ENCODE measurements around the gene PPP1R3G.
"Not testable (repeated sequence)": the region's sequence is repeated elsewhere in the genome, so short reads cannot be mapped to it uniquely, and the experiment has no call there.

The PPP1R3G gene

DNA sequence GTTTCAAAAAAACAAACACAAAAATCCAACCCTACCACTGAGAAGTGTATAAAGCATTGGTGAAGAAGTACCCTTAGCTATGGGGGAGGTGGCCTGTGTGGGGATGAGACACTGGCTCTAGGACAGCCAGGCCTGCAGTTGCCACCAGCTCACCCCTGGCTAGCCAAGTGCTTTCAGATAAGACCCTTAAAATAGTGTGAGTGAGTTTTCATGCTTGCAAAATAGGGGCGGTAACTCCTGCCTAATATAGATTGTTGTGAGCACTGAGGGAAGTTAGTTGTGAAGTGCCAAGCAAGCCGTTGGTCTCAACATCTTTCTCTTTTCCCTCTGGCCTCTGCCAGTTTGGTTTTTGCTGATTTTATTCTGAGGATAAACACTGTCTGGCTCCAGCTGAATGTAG lies 11.3 kb downstream of the PPP1R3G start:
- no peak for DNase-seq

DNA sequence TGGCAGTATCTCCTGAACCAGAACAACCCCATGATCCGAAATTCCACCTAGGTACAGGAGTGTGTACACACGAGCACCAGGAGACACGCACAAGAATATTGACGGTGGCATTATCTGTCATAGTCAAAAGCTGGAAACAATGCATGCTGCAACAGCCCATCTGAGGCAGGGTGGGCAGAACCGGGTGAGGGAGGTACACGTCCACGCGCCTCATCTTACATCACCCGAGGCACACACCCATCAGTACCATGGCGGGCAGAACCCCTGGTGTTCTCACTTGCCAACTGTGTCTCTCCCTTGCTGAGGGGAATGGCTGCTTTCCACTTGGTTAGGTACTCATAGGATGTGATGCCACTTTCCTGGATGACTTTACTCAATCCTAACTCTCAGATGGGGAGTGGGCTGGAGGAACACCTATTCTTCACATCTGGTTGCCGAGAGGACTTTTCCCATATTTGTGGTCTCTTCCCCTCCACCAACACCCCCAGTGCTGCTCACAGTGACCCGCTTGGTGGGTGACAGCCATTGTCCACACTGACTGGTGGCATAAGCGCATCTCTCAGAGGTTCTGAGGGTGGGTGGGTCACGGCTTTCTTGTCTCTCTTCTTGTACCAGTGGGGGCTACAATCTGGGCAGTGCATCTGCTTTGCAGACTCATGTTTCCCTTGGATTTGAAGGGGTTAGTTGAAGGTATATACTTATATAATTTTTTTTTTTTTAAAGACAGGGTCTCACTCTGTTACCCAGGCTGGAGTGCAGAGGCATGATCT lies 13.5 kb downstream of the PPP1R3G start:
- DNase-seq: no peak

DNA sequence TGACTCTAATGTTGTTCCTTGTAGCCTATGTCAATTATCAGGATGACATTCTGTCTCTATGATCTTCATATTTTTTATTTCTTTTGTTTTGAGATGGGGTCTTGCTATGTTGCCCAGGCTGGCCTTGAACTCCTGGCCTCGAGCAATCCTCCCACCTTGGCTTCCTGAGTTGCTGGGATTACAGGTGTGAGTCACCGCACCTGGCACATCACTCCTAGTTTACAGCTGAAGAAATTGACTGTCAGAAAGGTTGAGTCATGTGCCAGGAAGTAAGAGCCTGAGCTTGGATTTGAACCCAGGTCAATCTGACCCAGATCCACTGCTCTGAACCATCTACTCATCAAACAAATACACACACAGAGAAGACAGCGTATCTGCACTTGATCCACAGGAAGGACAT lies 14.4 kb downstream of the PPP1R3G start:
- no peak for DNase-seq

DNA sequence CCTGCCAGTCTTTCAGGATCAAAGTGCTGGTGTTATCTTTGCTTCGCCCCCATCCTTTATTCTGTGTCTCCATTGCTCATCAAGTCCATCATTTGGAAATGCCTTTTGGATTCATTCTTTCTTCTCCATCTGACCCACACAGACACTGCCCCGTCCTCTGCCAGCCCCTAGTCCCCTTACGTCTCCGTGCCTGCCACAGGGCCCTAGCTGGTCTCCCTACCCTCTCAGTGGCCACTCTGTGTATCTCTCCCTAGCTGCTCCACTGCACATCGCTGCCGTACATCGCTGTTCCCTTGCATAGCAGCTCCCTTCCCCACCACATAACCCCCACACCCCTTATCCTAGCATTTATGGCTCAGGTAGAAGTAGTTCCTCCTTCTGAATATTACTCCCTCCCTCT lies 15.7 kb downstream of the PPP1R3G start:
- no peak for DNase-seq

DNA sequence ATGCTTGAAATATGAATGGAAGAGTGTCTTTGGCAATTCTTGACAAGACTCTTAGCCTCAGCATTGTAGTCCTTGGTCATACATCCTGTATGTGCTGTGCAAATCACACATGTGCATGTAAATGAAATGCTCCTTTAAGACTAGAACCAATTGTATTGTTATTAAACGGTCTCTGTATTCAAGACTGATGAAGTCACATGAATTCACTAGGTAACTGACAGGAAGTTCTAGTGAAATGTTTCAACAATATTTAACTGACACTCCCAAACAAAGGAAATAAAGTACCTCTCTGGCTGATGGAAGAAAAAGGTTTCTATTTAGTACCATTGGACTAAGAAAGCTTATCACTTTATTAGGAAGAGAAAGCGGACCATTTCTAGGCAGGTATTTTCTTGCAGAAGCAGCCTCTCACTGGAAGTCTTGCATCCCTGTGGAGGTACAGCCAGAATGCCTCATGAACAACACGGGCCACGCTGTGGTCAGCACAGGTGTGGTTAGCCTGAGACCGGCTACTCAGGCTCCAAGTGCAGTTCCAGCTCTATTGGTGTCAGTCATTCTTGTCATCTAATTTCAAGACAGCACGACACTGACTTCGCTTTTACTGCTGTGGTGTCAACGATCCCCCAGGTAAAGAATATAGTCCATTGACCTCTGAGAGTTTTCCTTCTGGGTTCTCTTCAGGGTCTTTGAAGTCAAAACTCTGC lies 17.3 kb downstream of the PPP1R3G start:
- no peak for DNase-seq

DNA sequence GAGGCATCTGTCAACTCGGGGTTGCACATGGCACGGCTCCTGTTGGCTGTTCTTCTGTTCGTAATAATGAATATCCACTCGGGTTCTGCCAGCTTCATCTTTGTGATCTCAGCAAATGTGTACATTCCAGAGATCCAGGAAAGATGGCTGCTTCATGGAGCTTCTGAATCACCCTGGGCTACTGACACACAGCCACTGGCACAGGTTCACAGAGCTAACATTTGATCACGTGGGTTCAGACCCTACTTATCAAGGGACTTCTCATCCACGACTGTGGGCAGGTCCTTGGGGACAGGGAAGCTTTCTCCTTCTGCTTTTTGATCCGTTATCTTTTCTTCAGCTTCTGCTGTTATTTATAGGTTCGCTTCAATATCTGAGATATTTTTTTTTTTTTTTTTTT lies 18.1 kb downstream of the PPP1R3G start:
- DNase-seq: no peak

DNA sequence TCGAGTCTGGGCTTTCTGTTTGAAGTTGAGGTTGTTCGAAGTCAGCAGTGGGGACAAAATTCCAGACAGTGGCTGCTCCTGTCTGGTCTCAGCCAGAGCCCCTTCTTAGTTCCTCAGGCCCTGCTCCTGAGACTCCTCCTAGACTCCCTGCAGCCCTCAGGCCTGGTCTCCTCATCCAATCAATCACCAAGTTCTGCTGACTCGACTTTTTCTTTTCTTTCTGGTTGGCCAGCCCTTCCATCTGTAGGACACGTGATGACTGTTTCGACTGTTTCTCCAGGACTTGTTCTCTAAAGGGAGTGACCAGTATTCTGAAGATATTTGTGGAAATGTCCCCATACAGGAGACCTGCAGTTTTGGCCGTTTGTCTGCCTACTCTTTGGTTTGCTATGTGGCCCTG lies 19.5 kb downstream of the PPP1R3G start:
- DNase-seq: no peak

DNA sequence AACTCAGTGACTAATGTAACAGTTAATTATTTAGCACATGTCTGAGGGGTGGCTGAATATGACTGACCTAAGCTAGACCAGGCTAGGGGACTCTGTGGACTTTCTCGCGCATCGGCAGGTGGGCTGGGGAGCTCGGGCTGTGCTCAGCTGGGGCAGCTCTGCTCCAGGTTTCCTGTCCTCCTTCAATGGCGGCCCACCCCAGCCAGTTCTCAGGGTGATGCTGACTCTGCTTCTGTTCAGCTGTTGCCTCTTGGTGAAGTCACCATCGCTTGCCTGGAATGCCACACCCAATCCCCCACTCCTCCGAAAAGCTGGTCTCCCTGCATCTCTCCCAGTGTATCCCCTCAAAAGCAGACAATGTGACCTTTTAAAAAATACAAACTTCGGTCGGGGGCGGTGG lies 20.0 kb downstream of the PPP1R3G start:
- no peak for DNase-seq

DNA sequence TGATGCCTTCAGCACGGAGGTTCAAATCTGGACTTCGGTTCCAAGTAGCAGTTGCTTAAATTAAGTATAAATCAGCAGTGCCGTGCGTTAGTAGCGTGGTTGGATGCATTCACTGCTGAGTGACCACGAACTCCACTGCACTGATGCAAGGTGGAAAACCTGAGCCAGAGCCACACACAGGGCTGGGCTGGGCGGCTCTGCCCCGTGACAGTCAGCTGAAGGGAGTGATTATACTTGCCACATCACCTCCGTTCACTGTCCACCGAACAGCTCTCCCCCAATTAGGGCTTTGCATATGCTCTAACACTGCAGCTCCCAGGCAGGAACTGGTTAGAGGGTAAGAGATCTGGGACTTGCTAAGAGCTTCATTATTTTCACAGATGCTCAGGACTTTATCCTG lies 22.2 kb downstream of the PPP1R3G start:
- no peak for DNase-seq

DNA sequence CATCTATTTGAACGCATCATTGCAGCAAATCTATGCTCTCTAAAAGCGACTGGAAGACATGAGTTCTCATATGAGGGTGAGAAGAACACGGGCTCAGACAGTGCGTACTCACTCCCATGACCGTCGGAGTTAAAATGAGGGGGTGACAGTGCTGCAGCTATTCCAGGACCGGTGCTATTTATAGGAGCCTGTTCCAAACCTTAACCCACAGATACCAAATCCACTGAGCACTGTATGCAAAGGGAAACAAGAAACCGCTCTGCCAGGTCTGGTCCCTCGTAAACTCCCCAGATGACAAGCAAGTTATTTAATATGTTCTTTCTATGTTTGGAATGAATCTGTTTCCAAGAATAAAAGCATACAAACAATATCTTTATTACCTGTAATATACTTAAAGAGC lies 22.9 kb downstream of the PPP1R3G start:
- DNase-seq: no peak

DNA sequence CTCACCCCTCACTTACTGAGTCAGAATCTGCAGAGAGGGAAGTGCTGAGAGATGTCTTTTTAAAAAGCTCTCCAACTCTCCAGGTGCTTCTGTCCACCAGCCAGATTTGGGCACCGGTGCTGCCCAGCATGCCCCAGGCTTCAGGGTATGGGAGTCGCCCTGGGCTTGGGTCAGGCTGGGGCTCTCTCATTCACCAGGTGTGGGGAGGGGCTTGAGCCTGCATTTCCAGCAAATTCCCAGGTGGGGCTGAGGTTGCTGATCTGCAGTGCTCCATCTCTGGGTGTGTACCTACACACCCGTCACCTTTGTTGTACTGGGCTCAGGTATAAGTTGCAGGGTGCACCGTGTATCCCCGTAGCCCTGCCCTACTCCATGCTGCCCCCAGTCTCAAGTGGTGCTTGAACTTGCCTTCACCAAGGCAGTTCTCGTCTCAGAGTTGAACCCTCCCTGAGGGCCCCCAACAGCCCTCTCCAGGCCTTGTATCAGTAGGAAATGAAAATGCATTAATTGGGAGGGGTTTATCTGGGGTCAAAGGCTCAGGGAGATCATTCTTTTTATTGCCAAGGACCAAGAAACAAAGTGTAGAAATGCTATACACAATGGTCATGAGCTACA lies 23.5 kb downstream of the PPP1R3G start:
- DNase-seq: no peak

DNA sequence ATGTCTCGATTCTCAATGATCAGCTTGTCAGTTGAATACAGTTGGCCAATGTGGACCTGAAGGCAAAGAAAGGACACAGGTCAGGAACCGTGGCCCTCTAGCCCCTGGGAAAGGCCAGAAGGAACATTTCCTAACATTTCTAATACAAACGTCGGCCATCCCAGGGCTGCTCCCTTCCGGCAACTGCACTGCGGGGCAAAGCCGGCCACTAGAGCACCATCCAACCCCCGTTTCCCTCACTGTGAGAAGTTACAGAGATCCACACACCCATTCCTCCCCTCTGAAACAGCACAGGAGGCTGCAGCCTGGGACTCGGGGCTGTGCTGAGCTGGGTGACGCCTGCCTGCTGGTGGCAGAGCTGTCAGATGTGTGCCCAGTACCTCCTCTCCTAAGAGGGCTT lies 24.3 kb downstream of the PPP1R3G start:
- DNase-seq: no peak

DNA sequence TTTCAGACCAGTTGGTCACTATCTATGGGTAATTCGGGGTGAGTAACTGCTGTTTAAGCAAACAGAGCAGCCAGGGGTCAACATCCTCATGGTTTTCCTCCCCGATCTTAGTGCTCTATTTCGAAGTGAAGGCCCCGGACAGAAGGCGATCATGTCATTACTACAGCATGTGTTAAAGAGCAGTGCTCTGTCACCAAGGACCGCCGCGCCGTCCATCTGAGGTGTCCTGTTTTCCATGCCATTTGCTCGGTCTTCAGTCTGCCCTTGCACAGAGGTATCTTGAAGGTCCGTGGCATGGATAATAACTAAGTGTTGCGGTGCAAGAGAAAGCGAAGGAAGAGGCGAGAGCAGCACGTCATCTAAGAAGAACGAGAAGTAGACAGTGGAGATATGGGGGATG lies 25.1 kb downstream of the PPP1R3G start:
- no peak for DNase-seq

DNA sequence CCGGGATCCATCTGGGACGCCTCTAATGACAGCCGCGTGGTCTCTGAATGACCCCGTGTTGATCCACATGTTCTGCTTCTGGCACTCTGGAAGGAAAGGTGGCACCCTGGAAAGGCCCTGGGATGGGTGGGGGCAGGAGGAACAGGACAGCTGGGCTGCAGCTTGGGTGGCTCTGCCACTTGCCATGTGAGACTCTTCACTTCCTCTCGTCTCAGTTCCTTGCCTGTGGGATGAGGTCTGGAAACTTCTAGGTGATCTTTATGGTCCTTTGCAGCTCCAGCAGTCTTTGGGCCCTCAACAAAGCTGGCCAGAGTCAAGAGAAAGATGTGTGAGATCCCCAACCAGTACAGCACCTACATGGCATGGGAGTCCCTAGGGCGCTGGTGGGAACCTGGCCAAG lies 26.5 kb downstream of the PPP1R3G start:
- DNase-seq: no peak

DNA sequence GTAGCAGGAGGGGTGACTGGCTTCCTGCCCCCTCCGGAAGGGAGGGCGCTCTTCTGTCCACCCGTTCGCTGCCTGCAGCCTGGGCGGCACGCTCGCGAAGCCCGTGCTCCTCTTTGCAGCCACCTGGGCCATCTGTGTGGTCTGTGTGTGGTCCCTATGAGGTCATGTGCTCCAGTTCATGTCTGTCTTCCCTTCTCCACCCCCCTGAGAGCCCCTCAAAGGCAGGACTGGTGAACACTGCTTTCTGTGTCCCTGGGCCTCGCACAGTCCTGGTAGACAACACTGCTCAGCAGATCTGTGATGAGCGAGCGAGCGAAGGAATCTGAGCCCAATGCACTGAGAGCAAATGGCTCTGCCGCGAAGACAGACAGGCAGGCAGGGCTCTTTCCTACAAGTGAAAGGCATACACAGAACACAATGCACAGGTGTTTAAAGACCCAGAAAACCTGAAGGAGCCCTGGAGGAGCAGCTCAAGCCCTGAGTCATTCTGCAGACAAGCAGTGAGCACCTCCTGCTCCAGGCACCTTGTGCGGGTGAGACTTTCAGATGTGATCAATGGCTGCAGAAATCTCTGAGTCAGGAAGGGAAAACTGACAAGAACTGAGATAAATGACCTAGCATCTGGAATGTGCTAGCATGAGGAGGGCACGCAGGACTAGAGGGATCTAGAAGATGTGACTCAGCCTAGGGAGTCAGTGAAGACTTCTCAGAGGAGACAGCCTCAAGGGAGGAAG lies 27.1 kb downstream of the PPP1R3G start:
- DNase-seq: no peak

DNA sequence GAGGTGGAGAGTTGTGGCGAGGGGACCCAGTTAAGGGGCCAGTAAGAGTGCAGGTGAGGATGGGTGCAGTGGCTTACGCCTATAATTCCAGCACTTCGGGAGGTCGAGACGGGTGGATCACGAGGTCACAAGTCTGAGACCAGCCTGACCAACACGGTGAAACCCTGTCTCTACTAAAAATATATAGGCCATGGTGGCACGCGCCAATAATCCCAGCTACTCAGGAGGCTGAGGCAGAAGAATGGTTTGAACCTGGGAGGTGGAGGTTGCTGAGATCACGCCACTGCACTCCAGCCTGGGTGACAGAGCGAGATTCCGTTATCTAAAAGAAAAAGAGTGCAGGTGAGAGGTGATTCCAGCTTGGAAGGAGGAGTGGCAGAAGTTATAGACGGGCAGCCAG lies 28.0 kb downstream of the PPP1R3G start:
- DNase-seq: no peak

DNA sequence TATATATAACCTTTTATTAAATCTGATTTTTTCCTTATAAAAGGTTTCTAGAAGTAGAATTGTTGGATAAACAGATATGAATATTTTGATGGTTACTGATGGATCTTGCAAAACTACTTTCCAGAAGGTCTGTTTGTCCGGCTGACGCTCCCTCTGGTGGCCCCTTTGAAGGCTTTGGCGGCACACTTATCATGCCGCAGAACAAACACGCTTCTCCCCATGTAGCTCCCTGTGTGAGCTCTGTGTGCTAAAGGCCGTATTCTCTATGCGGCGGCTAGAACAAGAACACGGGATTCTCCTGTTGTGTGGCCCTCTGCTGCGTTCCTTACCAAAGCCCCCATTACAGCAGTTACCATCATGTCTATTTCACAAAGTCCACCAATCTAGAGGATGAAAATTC lies 30.0 kb downstream of the PPP1R3G start:
- peak in 1 of 3 experiments; percentile 2 for DNase-seq

DNA sequence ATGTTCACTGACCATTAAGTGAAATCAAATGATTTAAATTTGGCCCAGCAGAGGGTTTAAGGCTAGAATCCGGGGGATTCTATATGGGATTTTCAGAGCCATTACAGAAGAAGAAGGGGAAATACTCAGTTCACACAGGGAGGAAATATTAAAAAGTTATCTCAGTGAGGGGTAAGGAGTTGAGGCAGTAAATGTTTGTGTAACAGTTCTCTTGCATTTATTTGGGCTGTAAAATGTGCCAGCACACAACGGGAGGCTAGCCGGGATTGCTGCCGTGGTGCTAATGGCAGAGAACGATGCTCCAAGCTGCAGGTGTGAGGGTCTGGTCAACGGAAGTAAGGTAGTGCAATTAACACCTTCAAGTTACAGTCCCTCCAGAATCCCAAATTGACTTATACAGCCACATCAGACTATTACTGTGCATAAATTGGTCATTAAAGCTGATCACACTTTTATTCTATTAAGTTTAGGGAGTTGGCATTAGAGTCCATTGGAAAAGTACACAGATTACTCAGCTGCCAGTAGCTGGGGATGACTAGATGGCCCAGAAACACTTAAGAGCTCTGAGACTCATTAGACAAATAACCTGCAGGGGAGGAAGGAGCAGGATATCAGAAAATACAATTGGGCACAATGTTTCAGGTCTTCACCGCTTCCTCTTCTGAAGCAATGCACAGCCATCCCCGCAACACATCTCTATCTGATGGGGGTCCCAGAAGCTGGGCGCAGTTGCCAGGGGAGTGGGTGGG lies 31.3 kb downstream of the PPP1R3G start:
- DNase-seq: peak in 1 of 3 experiments; percentile 33

DNA sequence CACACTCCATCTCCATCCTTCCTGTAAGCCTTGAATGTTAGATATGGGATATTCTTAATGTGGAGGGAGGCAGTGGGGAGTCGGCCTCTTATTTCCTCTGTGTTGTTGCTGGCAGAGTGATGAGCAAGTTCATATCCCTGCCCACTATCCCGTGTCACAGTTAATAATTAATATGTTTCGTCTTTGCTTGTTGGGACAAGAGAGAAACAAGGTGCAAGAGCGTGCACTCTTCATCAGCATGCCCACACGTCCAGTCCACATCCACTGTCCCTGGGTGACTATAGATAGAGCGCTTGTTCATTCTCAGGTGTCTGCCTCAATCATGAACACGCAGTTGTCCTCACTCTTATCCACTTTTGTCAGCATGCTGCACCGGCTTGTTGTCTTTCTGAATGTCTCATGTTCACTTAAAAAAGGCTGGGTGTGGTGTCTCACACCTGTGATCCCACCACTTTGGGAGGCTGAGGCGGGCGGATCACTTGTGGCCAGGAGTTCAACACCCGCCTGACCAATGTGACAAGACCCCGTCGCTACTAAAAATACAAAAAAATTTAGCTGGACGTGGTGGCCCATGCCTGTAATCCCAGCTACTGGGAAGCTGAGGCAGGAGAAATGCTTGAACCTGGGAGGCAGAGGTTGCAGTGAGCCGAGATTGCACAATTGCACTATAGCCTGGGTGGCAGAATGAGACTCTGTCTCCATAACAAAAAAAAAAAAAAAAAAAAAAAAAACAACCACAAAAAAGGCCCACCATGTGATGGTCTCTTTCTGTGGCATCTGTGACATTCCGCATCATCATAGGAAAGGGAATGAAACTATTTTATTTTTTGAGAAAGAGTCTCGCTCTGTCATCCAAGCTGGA lies 34.2 kb downstream of the PPP1R3G start:
- DNase-seq: no peak

DNA sequence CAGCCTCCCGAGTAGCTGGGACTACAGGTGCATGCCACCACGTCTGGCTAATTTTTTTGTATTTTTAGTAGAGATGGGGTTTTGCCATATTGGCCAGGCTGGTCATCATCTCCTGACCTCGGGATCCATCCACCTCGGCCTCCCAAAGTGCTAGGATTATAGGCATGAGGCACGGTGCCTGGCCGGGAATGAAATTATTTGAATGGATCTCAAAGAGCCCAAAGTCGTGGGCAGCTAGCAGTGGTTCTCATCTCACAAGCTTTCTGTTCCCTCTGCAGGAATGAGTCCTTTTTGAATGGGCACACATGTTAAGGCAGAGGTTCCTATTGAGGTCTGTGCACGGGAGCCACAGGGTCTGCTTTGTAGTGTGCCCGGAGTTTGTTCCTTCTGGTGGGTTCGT lies 34.9 kb downstream of the PPP1R3G start:
- no peak for DNase-seq

DNA sequence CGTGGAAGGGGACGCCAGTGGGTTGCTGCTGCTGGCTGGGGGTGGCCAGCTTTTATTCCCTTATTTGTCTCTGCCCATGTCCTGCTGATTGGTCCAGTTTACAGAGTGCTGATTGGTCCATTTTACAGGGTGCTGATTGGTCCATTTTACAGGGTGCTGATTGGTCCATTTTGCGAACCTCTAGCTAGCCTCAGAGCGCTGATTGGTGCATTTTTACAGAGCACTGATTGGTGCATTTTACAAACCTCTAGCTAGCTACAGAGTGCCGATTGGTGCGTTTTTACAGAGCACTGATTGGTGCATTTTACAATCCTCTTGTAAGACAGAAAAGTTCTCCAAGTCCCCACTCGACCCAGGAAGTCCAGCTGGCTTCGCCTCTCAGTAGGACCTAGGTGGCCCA lies 35.4 kb downstream of the PPP1R3G start:
- not testable (repeated sequence) for DNase-seq

DNA sequence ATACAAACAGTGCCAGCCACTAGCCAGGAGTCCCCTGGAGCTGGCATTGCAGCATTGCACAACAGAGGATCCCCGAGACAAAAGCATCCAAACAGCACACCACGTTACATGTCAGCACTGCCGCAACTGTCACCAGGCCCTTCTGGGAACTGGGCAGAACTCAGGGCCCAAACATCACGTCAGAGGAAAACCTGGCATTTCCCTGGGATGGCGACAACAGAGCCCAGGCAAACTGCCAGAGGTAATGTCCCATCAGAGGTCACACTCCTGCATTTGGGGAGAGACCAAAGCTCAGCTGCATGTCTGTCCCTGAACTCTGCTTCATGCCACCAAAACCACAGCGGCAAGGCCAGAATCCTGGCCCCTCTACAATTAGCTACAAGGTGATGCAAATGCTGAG lies 36.3 kb downstream of the PPP1R3G start:
- DNase-seq: no peak
